PFSK-1 (cell line): ENCODE results near the gene SRD5A3.

Source experiments
- FOXP2 ChIP-seq: optimal IDR thresholded peaks from 2 replicates; pipeline ENCODE3; 2011; ENCODE audit warnings: borderline replicate concordance, control low read depth, inconsistent platforms; ENCODE audit not compliant: insufficient read depth; ENCODE audit errors: extremely low read length, extremely low read depth
- POLR2AphosphoS5 ChIP-seq: IDR thresholded peaks from 2 replicates; pipeline ENCODE4 v1.6.1; 2012; ENCODE audit warnings: low read depth, mild to moderate bottlenecking, control low read depth, low read length, moderate library complexity
- SIN3A ChIP-seq: IDR thresholded peaks from 2 replicates; pipeline ENCODE4 v1.6.1; 2012; ENCODE audit warnings: mild to moderate bottlenecking, low read length, moderate library complexity, borderline replicate concordance; ENCODE audit not compliant: insufficient read depth
- TAF1 ChIP-seq: IDR thresholded peaks from 2 replicates; pipeline ENCODE4 v1.6.1; 2012; ENCODE audit warnings: low read length, control low read depth, borderline replicate concordance; ENCODE audit not compliant: insufficient read depth
- TF ChIP-seq, protein P1 (sequence below), 2 experiments: IDR thresholded peaks; 2 replicates each; pipeline versions ENCODE4 v1.6.1 to v1.8.0; 2011 to 2012; ENCODE audit warnings: low read depth in 2 of 2, low read length in 2 of 2, control low read depth in 1 of 2, inconsistent platforms in 1 of 2, mild to moderate bottlenecking in 1 of 2, moderate library complexity in 1 of 2; ENCODE audit not compliant: insufficient read depth in 1 of 2

The SRD5A3 gene

DNA sequence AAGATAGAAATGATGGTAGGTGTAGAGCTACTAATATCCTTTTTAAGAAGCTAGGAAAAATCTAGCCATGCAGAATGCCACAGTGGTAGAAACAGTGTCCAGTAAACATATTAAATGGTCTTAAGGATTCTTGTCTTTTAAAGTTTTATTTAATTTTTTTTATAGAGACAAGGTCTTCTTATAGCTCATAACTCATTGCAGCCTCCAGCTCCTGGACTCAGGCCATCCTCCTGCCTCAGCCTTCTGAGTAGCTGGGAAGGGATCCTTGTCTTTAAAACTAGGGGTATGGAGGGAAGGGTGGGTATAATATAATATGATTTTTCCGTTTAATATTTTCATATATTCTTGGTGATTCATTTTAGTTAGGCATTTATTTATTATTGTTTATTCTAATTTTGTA lies 53.5 kb downstream of the SRD5A3 start:
- TF ChIP-seq SIN3A (no peak), POLR2AphosphoS5 (no peak), FOXP2 (no peak), TAF1 (no peak)
- TF ChIP-seq, protein P1, sequence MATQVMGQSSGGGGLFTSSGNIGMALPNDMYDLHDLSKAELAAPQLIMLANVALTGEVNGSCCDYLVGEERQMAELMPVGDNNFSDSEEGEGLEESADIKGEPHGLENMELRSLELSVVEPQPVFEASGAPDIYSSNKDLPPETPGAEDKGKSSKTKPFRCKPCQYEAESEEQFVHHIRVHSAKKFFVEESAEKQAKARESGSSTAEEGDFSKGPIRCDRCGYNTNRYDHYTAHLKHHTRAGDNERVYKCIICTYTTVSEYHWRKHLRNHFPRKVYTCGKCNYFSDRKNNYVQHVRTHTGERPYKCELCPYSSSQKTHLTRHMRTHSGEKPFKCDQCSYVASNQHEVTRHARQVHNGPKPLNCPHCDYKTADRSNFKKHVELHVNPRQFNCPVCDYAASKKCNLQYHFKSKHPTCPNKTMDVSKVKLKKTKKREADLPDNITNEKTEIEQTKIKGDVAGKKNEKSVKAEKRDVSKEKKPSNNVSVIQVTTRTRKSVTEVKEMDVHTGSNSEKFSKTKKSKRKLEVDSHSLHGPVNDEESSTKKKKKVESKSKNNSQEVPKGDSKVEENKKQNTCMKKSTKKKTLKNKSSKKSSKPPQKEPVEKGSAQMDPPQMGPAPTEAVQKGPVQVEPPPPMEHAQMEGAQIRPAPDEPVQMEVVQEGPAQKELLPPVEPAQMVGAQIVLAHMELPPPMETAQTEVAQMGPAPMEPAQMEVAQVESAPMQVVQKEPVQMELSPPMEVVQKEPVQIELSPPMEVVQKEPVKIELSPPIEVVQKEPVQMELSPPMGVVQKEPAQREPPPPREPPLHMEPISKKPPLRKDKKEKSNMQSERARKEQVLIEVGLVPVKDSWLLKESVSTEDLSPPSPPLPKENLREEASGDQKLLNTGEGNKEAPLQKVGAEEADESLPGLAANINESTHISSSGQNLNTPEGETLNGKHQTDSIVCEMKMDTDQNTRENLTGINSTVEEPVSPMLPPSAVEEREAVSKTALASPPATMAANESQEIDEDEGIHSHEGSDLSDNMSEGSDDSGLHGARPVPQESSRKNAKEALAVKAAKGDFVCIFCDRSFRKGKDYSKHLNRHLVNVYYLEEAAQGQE (IDR thresholded peaks at IDR 0.05; ENCODE audit: insufficient read depth in 1 of 2, low read depth in 2 of 2, low read length in 2 of 2): no peak

GRCh38 chr4:55405073-55405472 lies 59.0 kb downstream of the SRD5A3 start:
- TF ChIP-seq SIN3A (no peak), POLR2AphosphoS5 (no peak), TAF1 (no peak), FOXP2 (no peak)
- TF ChIP-seq, protein P1 (IDR thresholded peaks at IDR 0.05; ENCODE audit: insufficient read depth in 1 of 2, low read depth in 2 of 2, low read length in 2 of 2): no peak

GRCh38 chr4:55406545-55406944 lies 60.5 kb downstream of the SRD5A3 start:
- TF ChIP-seq FOXP2: no peak
- TF ChIP-seq, protein P1 (IDR thresholded peaks at IDR 0.05; ENCODE audit: insufficient read depth in 1 of 2, low read depth in 2 of 2, low read length in 2 of 2): no peak
- TF ChIP-seq POLR2AphosphoS5: no peak
- TF ChIP-seq SIN3A: no peak
- TF ChIP-seq TAF1: no peak

GRCh38 chr4:55407119-55407518 lies 61.1 kb downstream of the SRD5A3 start:
- TF ChIP-seq, protein P1 (IDR thresholded peaks at IDR 0.05; ENCODE audit: insufficient read depth in 1 of 2, low read depth in 2 of 2, low read length in 2 of 2): no peak
- TF ChIP-seq FOXP2: no peak
- no peak for TF ChIP-seq SIN3A
- no peak for TF ChIP-seq POLR2AphosphoS5
- TF ChIP-seq TAF1: no peak

- no peak for TF ChIP-seq TAF1
- no peak for TF ChIP-seq FOXP2
- TF ChIP-seq SIN3A: no peak
- no peak for TF ChIP-seq POLR2AphosphoS5
- TF ChIP-seq, protein P1 (IDR thresholded peaks at IDR 0.05; ENCODE audit: insufficient read depth in 1 of 2, low read depth in 2 of 2, low read length in 2 of 2): no peak
Measured at GRCh38 chr4:55407764-55408163, 61.7 kb downstream of the SRD5A3 start.
